MM.1S (cell line): ENCODE measurements around the gene NSUN7.
A peak's percentile ranks its signal among the peaks of the same experiment; 100 is the strongest.

Experiments
- DNase-seq: peaks from one replicate; pipeline ENCODE4 v3.0.0-alpha.2; 2015
- H2AFZ ChIP-seq: fragments of 300-600 bp; sonication (generic); 2 replicates; pipeline ENCODE4 v1.6.0; 2016; ENCODE audit warnings: antibody characterized with exemption, low read length
- H3F3A ChIP-seq: fragments of 300-600 bp; sonication (generic); 2 replicates; pipeline ENCODE4 v1.6.1; 2016; ENCODE audit warnings: mild to moderate bottlenecking, antibody characterized with exemption, low read length, moderate library complexity, mixed read lengths; ENCODE audit not compliant: insufficient read depth
- H3K27ac ChIP-seq: fragments of 300-600 bp; sonication (generic); 2 replicates; pipeline ENCODE4 v1.5.1; 2016; ENCODE audit warnings: mild to moderate bottlenecking, low read length
- H3K27me3 ChIP-seq: fragments of 300-600 bp; sonication (generic); replicated peaks from 2 replicates; pipeline ENCODE4 v1.6.0; 2016; ENCODE audit warnings: low read length; ENCODE audit not compliant: insufficient read depth
- H3K36me3 ChIP-seq: fragments of 300-600 bp; sonication (generic); replicated peaks from 2 replicates; pipeline ENCODE4 v1.6.1; 2016; ENCODE audit warnings: mild to moderate bottlenecking, low read length, mixed read lengths; ENCODE audit not compliant: insufficient read depth
- H3K4me1 ChIP-seq: fragments of 300-600 bp; sonication (generic); 2 replicates; pipeline ENCODE4 v1.6.1; 2016; ENCODE audit warnings: low read length, mixed read lengths
- H3K4me2 ChIP-seq: fragments of 300-600 bp; sonication (generic); 2 replicates; pipeline ENCODE4 v1.6.0; 2016; ENCODE audit warnings: low read depth, low read length
- H3K4me3 ChIP-seq: fragments of 300-600 bp; sonication (generic); 2 replicates; pipeline ENCODE4 v1.5.1; 2016; ENCODE audit warnings: low read length, mixed read lengths
- H3K79me2 ChIP-seq: fragments of 300-600 bp; sonication (generic); 2 replicates; pipeline ENCODE4 v1.6.1; 2016; ENCODE audit warnings: mixed run types, low read length, mixed read lengths
- H3K9ac ChIP-seq: fragments of 300-600 bp; sonication (generic); 2 replicates; pipeline ENCODE4 v1.6.1; 2016; ENCODE audit warnings: low read length, mixed read lengths
- H3K9me2 ChIP-seq: fragments of 300-600 bp; sonication (generic); replicated peaks from 2 replicates; pipeline ENCODE4 v1.6.1; 2016; ENCODE audit warnings: mild to moderate bottlenecking, low read length, mixed read lengths; ENCODE audit not compliant: insufficient read depth
- H3K9me3 ChIP-seq: fragments of 300-600 bp; sonication (generic); replicated peaks from 2 replicates; pipeline ENCODE4 v1.6.1; 2016; ENCODE audit warnings: mild to moderate bottlenecking, low read length, mixed read lengths; ENCODE audit not compliant: insufficient read depth
- H4K20me1 ChIP-seq: fragments of 300-600 bp; sonication (generic); 2 replicates; pipeline ENCODE4 v1.6.1; 2016; ENCODE audit warnings: mild to moderate bottlenecking, low read length, moderate library complexity, mixed read lengths; ENCODE audit not compliant: insufficient read depth
- CTCF ChIP-seq: fragments of 300-600 bp; sonication (generic); IDR thresholded peaks from 2 replicates; pipeline ENCODE4 v1.5.1; 2016; ENCODE audit warnings: antibody characterized with exemption, low read length, mixed read lengths
- EZH2 ChIP-seq: fragments of 300-600 bp; sonication (generic); optimal IDR thresholded peaks from 2 replicates; pipeline ENCODE3; 2017; ENCODE audit warnings: low read depth, mild to moderate bottlenecking, antibody characterized with exemption, low read length, mixed read lengths
- EZH2phosphoT487 ChIP-seq: fragments of 300-600 bp; sonication (generic); IDR thresholded peaks from 2 replicates; pipeline ENCODE4 v1.6.1; 2018; ENCODE audit warnings: antibody characterized with exemption, low read length

NSUN7 gene

GRCh38 chr4:40734497-40734896 lies 15.3 kb upstream of the NSUN7 start:
- no peak overlapping the region for H2AFZ ChIP-seq
- no peak overlapping the region for H3K27ac ChIP-seq
- no peak for TF ChIP-seq EZH2
- no peak for TF ChIP-seq EZH2phosphoT487
- no peak for TF ChIP-seq CTCF
- DNase-seq = no peak
- no peaks in the 10 kb centered on the region for H3K36me3 ChIP-seq
- H3K4me3 ChIP-seq = no peak overlapping the region
- H3K9me2 ChIP-seq = no peaks in the 10 kb centered on the region
- H4K20me1 ChIP-seq = no peaks in the 10 kb centered on the region
- no peak overlapping the region for H3K4me2 ChIP-seq
- H3K79me2 ChIP-seq = no peaks in the 10 kb centered on the region
- no peaks in the 10 kb centered on the region for H3K9me3 ChIP-seq
- no peak overlapping the region for H3K9ac ChIP-seq
- H3F3A ChIP-seq = no peaks in the 10 kb centered on the region
- no peaks in the 10 kb centered on the region for H3K4me1 ChIP-seq
- H3K27me3 ChIP-seq = no peaks in the 10 kb centered on the region

GRCh38 chr4:40736910-40737309 lies 12.8 kb upstream of the NSUN7 start:
- Histone ChIP-seq H2AFZ (no peak overlapping the region), H3K36me3 (no peaks in the 10 kb centered on the region), H3K9me2 (no peaks in the 10 kb centered on the region), H3K9me3 (no peaks in the 10 kb centered on the region), H3K27ac (no peak overlapping the region), H3K4me2 (no peak overlapping the region), H3F3A (no peaks in the 10 kb centered on the region), H3K4me1 (no peaks in the 10 kb centered on the region), H3K27me3 (no peaks in the 10 kb centered on the region), H3K79me2 (no peaks in the 10 kb centered on the region), H3K4me3 (no peak overlapping the region), H4K20me1 (no peaks in the 10 kb centered on the region), H3K9ac (no peak overlapping the region)
- TF ChIP-seq CTCF (peak; percentile 53), EZH2phosphoT487 (no peak)
- peak; percentile 69 for DNase-seq

GRCh38 chr4:40737879-40738278 lies 11.9 kb upstream of the NSUN7 start:
- Histone ChIP-seq H2AFZ (no peak overlapping the region), H3K79me2 (no peaks in the 10 kb centered on the region), H3K27ac (no peak overlapping the region), H4K20me1 (no peaks in the 10 kb centered on the region), H3K9ac (no peak overlapping the region), H3K4me2 (no peak overlapping the region), H3K9me3 (no peaks in the 10 kb centered on the region), H3K4me1 (no peaks in the 10 kb centered on the region), H3K9me2 (no peaks in the 10 kb centered on the region), H3K4me3 (no peak overlapping the region), H3K27me3 (no peaks in the 10 kb centered on the region), H3K36me3 (no peaks in the 10 kb centered on the region), H3F3A (no peaks in the 10 kb centered on the region)
- DNase-seq = no peak
- TF ChIP-seq CTCF = no peak
- no peak for TF ChIP-seq EZH2phosphoT487
- TF ChIP-seq EZH2 = no peak
